Myocyte (in vitro differentiated cells): ENCODE measurements around the gene CUTA. TPM values are rescaled to one million over a fixed set of nuclear protein-coding genes. Genes with fewer than 3 reads are reported as not detected.
"Not testable (repeated sequence)": the region's sequence is repeated elsewhere in the genome, so short reads cannot be mapped to it uniquely, and the experiment has no call there.

ENCODE experiments used
- DNase-seq: peaks from one replicate; pipeline ENCODE4 v3.0.0-alpha.2; 2012; ENCODE audit warnings: low read depth
- total RNA-seq: library from RNA; depleted of rRNA; stranded (reverse); fragments of >200 nt; gene quantifications from 2 replicates; pipeline ENCODE4 v1.2.3, GENCODE V29; 2014

The CUTA gene
- total RNA-seq, 1 donor from 2014 or later, result 189 TPM

- DNase-seq, result peak; percentile 65
Observed at GRCh38 chr6:33407132-33407718, 10.7 kb downstream of the CUTA start.

GRCh38 chr6:33406126-33406525, 11.8 kb downstream of the CUTA start:
- DNase-seq, result no peak

- DNase-seq, result no peak
Observed at GRCh38 chr6:33405386-33405940, 12.4 kb downstream of the CUTA start.

- no peak for DNase-seq
Observed at GRCh38 chr6:33404884-33405283, 13.0 kb downstream of the CUTA start.

GRCh38 chr6:33399881-33400280, 18.0 kb downstream of the CUTA start:
- not testable (repeated sequence) for DNase-seq

GRCh38 chr6:33398601-33399000, 19.3 kb downstream of the CUTA start:
- DNase-seq, result not testable (repeated sequence)

GRCh38 chr6:33397541-33397940, 20.4 kb downstream of the CUTA start:
- no peak for DNase-seq

- no peak for DNase-seq
Observed at GRCh38 chr6:33392979-33393378, 24.9 kb downstream of the CUTA start.

GRCh38 chr6:33392595-33392948, 25.3 kb downstream of the CUTA start:
- peak; percentile 18 for DNase-seq

GRCh38 chr6:33391922-33392594, 25.8 kb downstream of the CUTA start:
- DNase-seq, result no peak

GRCh38 chr6:33391278-33391921, 26.5 kb downstream of the CUTA start, which contains the start of gene KIFC1:
Gene KIFC1 (plus strand): TSS chr6:33391823. CDS start chr6:33391986, 163 bp downstream.
- DNase-seq, result peak; percentile 100

GRCh38 chr6:33390767-33391277, 27.1 kb downstream of the CUTA start:
- no peak for DNase-seq

- no peak for DNase-seq
Observed at GRCh38 chr6:33390173-33390572, 27.7 kb downstream of the CUTA start.

- peak; percentile 40 for DNase-seq
Observed at GRCh38 chr6:33384581-33385020, 33.3 kb downstream of the CUTA start.

GRCh38 chr6:33383427-33384185, 34.3 kb downstream of the CUTA start:
- no peak for DNase-seq

- DNase-seq, result no peak
Observed at GRCh38 chr6:33380272-33380981, 37.5 kb downstream of the CUTA start.

GRCh38 chr6:33379184-33379583, 38.7 kb downstream of the CUTA start:
- DNase-seq, result not testable (repeated sequence)

- no peak for DNase-seq
Observed at GRCh38 chr6:33377171-33377570, 40.7 kb downstream of the CUTA start.

- peak; percentile 81 for DNase-seq
Observed at GRCh38 chr6:33375143-33375671, 42.7 kb downstream of the CUTA start.
